Hematopoietic multipotent progenitor cell (in vitro differentiated cells): ENCODE data around the gene SERPINF2. TPM values are rescaled to one million over a fixed set of nuclear protein-coding genes. Genes with fewer than 3 reads are reported as not detected.
A peak's percentile ranks its signal among the peaks of the same experiment; 100 is the strongest.
"Not testable (repeated sequence)": the region's sequence is repeated elsewhere in the genome, so short reads cannot be mapped to it uniquely, and the experiment has no call there.

ENCODE experiments used
- DNase-seq, 3 donors: peaks; one replicate each; pipeline ENCODE4 v3.0.0-alpha.2; 2011 to 2015; ENCODE audit warnings: low read depth in 2 of 3, low spot score in 2 of 3
- total RNA-seq: library from RNA; depleted of rRNA; stranded (reverse); fragments of >200 nt; gene quantifications from one replicate; pipeline ENCODE4 v1.2.3, GENCODE V29; 2012

The SERPINF2 gene
- total RNA-seq, 1 donor = 4.6 TPM

GRCh38 chr17:1716076-1716911 is 26.4 kb upstream of the SERPINF2 start:
- peak; percentile 99 to 100 (median 100) for DNase-seq

- DNase-seq = peak in 2 of 3 donors; percentile 96 to 99
Observed at GRCh38 chr17:1716912-1717695, 25.6 kb upstream of the SERPINF2 start.

- DNase-seq = no peak
Observed at GRCh38 chr17:1718362-1719165, 24.1 kb upstream of the SERPINF2 start.

- DNase-seq = peak in 2 of 3 donors; percentile 48 to 69
Observed at GRCh38 chr17:1720856-1721386, 21.8 kb upstream of the SERPINF2 start.

GRCh38 chr17:1722022-1722421 is 20.6 kb upstream of the SERPINF2 start:
- not testable (repeated sequence) for DNase-seq

- DNase-seq = peak; percentile 64 to 85 (median 78)
Observed at GRCh38 chr17:1724351-1724868, 18.3 kb upstream of the SERPINF2 start, which contains the start of gene WDR81. Gene WDR81, plus strand, starts transcription at chr17:1724704. Its CDS starts 256 bp downstream, at chr17:1724960.

GRCh38 chr17:1724869-1725641 is 17.6 kb upstream of the SERPINF2 start:
- no peak for DNase-seq

GRCh38 chr17:1725642-1726511 is 16.8 kb upstream of the SERPINF2 start:
- DNase-seq = no peak

- no peak for DNase-seq
Observed at GRCh38 chr17:1726626-1727257, 15.9 kb upstream of the SERPINF2 start.

GRCh38 chr17:1727258-1727789 is 15.3 kb upstream of the SERPINF2 start:
- no peak for DNase-seq

GRCh38 chr17:1727876-1728630 is 14.6 kb upstream of the SERPINF2 start:
- no peak for DNase-seq

- DNase-seq = no peak
Observed at GRCh38 chr17:1729966-1730325, 12.7 kb upstream of the SERPINF2 start.

GRCh38 chr17:1730326-1731193 is 12.1 kb upstream of the SERPINF2 start:
- DNase-seq = no peak

GRCh38 chr17:1731194-1731506 is 11.5 kb upstream of the SERPINF2 start:
- no peak for DNase-seq

GRCh38 chr17:1732241-1732832 is 10.3 kb upstream of the SERPINF2 start:
- no peak for DNase-seq

GRCh38 chr17:1732833-1733321 is 9.8 kb upstream of the SERPINF2 start:
- no peak for DNase-seq
